ENCODE measurements around the gene BACH2.
"Not testable (repeated sequence)": the region's sequence is repeated elsewhere in the genome, so short reads cannot be mapped to it uniquely, and the experiment has no call there.

The BACH2 gene

DNA sequence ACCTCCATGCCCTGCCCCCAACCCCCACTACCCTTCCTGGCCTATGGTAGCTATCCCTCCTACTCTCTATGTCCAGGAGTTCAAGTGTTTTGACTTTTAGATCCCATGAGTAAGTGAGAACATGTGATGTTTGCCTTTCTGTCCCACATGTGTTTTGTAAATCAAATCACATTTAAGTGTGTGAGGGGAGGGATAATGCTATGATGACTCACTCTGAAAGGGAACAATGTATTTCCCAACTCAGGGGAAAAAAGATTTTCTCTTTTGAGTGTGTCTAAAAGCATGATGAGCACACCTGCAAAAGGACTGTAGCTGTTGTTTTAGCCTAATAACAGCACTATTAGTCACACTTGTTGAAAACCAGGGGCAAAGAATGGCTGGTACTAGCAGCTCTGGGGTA lies 208.6 kb downstream of the BACH2 start:
- no peak for DNase-seq

DNA sequence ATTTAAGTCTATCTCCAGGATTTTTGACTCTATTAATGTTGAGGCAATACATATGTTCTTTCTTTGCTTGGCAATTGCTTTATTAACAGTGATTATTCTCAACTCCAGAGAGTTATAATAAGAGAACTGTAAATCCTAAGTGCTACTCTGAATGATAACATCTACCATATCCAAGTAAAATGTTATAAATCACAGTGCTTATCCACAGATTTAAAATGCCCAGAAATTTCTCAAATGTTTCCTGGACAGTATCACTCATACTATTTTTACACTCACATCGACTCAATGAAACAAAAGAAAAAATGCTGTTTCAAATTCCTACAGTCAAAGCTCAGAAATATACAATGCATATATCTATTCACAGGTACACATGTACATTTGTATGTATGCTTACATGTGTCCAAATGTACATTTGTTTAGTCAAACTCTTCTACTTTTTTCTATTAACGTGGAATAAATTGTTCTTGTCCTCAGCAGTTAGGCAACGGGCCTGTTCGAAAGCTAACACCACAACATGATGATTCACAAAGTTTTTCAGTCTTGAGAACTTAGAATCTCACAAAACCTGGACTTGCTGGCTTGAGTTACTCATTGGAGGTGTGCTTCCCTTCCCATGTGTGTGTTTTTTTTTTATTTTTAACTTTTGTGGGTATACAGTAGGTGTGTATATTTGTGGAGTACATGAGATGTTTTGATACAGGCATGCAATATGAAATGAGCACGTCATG lies 209.4 kb downstream of the BACH2 start:
- DNase-seq = no peak

DNA sequence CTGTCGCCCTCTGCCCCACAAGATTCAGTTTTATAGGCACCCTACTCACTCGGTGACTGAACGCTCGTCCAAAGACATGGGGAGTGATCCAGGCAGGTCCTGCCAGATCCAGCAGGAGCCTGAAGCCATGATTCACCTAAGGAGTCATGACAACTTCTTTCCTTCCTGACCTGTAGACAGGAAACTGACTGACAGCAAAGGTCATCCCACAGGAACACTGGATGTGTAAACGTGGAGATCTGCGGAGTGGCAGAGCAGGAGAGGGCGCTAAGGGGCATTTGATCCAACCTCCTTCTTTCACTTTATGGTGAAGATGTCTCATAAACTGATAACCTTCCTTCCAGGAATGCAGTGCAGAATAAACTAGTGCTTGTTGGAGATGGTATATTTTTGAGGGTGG lies 210.1 kb downstream of the BACH2 start:
- no peak for DNase-seq

DNA sequence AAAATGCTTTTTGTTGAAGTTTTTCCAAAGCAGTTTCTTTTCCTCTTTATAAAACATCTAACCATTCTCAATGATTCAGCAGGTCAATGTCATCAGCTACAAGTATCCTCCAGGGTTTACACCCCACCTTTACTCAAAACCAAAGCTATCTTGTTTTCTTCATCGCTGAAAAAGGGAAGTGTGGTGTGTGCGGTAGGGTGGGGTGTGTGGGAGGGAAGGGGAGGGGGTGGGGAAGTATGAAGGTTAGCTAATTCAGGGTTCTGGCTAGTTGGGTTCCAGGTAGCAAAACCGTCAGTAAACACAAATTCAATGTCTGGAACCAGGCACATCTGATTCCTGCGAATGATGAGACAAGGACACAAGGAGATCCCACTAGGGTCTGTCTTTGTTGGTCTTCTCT lies 212.8 kb downstream of the BACH2 start:
- DNase-seq = no peak

DNA sequence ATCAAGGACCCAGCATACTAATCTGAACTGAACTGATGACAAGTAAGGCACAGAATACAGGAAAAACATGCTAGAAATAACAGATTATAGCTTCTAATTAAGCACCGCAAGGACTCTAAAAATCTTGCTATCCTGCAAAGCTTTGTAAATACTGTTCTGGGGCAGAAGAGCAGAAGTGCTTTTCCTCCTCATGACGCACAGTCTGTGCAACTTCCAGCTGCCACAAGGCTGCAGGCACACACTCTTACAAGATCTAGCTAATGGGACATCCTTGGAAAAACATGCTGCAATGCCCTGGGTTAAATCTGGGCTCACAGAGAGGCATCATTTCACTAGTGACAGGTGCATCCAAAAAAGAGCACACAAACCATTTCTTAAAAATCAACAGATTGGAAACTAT lies 213.8 kb downstream of the BACH2 start:
- DNase-seq = no peak

DNA sequence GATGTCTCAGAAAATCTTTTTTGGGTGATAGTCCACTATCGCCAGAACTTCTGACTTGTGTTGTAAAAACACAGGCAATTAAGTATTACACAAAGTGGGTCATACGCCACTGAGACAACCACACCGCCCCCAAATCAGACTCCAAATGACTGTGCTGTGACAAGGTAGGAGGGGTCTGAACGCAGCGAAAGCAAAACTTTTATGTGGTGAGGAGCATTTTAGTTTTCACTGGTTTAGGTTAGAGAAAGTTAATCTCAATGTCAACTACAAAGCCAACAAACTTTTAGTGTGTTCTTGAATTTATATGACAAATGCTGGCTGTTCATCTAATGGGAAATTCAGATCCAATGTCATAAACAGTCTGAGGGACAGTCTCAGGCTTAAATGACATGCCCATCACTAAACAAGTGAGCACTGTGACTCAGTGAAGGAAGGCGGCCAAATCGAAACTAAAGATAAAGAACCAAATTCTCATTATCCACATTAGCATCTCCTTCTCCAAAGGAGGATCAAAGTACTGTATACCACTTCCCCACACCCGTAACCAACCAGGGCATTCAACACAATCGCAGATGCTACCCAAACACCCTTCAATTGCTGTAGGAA lies 215.7 kb downstream of the BACH2 start:
- peak; percentile 51 for DNase-seq

DNA sequence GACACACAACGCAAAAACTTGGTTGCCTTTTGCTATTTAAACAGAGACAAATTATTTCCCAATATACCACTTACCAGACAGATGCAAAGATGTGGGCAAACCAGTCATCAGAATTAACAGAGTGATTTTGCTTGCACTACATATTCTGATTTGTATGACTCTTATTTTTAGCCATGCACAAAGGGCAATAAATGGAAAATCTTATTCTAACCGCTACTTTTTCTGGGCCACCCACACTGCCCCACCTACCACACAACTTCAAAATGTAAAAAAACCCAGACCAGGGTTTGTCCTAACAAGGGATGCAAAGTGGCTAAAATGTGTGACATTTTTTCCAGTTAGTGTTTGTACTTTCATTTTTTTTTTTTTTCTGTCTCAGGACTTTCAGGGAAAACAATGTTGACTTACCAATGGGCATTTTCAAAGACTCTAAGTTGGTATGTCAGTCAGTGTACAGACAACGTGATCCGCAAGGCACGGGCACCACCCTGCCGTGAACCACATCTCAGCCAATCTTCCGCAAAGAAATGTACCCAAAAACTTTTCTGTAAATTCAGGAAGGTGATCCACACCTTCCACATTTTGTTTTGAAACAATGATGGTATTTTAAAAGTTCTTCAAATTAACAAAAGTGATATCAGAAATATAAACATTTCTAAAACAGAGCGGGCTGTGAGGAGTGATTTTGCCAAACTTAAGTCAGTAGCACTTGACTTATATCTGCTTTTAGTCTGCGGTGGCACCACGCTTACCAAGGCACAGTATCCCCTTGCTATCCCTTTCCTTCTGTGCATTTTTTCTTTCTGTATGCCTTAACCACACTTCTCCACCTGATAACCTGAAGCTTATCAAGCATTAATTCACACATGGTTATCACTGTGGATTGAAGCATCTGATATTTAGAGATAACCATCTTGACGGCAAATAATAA lies 216.8 kb downstream of the BACH2 start:
- DNase-seq = no peak

DNA sequence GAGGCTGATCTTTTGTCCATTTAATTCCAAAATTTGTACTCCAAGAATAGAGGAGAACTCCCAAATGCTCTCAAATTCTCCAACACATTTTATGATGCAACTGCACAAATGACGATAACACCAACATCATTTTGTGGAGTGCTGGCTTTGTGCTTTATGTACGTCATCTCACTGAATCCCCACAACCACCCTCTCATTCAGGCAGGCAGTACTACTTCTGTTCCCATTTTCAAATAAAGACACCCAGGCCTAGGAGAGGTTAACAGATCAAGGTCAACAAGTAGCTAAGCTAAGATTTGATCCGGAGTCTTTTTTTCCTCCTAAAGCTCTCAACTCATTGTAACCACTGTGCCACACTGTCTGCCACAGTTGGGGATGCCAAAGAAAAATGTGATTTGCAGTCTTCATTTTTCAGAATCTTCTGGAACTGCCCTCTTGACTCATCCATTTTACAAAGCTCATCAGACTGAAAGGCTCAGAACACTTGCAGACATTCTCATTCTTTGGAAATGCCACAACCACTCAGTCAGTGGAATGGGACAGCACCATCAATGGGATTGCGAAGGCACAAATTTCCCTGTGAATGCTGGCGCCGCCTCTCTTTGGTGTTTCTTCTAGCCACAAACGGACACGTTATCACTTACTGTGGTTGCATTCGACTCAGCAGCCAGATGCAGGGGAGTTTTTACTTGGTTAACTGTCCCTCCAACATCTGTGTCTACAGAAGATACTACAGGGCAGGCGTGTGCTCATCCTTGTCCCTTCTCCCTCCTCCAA lies 217.9 kb downstream of the BACH2 start:
- no peak for DNase-seq

DNA sequence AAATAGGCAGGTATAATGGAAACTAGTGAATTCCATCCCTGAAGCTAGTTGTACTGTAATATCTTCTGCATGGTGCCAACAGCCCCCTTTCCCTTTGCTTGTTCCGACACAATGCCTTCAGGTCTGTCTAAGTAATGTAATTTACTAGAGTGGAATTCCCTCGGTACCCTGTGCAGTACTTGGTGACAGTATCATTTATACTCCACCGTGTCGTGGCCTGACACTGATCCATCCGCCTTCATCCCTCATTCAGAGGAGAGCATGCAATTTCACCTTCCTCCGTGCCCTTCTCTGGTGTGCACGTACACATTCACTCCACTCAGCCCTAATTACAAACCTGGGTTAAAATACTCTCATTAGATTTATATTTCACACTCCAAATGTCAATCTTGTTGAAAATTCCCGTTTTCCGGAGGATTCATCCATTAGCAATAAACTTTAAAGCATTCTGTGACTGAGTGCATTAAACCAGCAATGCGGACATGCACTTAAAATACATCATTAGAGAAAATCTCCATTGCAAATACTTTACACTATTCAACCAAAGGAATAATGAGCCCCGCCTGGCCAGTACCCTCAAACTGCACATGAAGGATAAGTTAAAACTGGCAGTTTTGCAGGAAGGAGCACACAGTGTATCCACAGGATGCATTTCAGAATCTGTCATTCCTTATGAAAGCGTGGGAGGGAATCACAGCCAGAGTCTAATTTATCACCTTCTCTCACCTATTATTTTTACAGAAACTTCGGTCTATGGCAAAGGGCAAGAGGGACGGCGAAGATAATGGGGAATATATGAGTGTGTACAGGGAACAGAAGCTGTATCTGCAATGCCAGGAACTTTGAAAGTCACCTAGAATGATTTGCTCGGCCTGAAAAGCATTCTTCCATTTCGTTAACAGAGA lies 219.9 kb downstream of the BACH2 start:
- no peak for DNase-seq

DNA sequence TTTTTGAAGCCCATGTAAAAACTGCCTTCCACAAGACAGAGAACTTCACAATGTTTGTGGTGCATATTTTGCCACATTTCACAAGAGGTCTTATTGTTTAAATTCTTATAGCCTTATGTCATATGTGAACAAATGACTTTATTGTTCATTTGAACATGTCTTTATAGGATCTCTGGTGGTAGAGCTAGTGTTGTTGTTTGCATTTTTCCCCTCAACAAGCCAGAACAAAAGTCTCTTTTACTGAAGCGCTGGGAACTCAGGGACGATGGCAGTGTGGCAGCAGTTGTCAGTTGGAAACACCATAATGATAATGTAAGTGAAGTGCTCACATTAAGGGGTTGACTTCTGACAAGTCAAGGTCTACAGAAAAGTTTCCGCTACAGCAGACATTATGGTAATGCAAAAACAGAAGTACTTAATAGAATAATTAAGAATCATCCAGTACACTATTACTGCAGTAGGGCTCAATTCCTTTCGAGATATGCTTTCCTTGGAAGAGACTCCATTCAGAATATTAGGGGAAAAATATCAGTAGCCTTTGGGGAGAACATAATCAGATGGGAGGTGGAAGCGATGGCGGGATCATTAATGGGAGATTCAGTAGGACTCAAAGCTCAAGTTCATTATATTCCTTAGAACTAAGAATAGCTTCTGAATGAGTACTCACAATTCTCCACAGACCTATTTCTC lies 222.3 kb downstream of the BACH2 start:
- no peak for DNase-seq

DNA sequence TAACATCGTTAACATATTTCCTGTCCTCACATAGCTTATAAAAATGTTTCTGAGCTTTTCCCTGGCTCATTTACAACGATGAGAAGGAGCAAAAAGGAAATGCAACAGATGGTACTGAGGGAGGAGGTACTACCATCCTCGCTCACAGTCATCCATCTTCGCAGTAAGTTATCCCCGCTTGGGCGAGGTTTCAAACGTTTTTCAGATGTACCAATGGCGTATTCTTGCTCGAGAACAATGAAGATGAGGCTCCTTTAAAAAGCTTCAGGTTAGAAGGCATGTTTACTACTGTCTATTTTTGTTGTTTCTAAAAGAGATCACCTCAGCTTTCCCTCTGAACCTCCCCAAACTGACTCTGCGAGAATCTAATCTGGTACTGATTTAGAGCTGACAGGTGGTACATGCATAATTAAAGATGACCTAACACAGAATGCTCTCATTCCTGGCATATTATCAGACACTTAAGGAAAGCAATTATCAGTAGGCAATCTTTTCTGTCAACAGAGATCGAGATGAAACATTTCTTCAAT lies 223.6 kb downstream of the BACH2 start:
- no peak for DNase-seq

DNA sequence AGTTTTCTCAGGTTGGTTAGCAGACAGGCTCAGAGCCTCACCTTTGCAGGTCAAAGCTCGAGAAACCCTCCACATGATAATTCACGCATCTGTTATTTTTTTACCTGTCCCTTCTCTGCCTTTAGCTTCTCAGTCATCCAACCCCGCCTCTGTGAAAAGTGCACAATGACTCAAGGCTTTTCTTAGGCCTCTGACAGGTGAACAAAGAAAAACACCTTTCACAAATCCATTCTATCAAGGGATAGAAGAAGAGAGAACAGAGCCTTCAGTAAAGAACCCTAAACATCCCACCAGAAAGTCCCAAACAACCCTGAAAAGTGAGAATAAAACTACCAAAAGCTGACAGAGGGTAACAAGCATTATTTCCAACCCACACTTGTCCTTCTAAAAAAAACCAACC lies 224.1 kb downstream of the BACH2 start:
- DNase-seq = no peak

DNA sequence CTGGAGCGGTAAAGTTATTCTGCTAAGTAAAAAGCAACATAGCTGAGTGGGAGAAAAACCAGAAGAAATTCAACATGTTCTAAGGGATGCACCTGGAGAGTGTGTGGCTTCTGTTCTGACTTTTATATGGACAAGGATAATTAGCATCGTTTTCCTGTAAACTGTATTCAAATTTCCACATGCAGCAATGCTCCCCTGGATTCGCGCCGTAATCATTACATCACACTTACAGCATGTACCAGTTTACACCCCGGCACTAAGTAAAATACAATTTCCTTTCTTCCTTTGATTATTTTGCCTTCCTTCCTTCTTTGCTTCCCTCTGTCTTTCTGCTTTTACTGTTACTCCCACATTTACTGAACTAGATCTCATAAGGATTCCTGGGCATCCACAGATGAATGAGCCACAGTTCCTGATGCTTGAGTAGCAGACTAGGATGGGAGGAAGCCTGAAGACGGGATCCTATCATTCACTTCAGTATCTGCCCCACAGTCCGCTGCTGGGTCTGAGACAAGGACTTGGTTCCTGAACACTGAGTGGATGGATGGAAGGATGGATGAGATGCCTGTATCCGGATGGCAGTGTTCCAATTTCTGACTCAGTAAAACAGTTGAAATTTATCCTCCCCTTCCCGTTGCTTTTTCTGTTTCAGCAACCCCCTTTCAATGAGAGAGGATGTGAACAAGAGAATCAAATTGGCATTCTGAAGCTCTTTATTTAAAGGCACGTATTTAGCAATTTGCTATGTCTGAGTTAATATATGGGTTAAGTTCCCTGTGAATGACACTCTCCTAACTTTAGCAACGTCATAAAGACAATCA lies 227.7 kb downstream of the BACH2 start:
- no peak for DNase-seq

DNA sequence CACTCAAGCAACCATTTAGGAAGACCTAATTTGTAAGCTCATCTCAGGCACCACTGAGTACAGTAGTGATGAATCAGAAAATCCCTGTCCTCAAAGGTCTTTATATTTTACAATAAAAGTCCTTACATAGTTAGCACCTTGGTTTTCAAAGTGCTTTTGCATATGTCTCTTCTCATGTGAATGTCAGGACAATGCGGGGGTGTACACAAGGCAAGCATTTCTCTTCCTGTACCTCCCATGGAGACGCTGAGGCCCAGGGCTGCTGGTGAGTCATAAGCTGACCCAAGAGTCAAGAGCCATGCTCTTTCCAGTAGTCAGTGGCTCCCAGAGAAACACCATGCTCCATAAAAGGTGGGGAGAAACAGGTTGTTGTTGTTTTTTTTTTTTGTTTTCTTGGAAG lies 228.4 kb downstream of the BACH2 start:
- DNase-seq = no peak

DNA sequence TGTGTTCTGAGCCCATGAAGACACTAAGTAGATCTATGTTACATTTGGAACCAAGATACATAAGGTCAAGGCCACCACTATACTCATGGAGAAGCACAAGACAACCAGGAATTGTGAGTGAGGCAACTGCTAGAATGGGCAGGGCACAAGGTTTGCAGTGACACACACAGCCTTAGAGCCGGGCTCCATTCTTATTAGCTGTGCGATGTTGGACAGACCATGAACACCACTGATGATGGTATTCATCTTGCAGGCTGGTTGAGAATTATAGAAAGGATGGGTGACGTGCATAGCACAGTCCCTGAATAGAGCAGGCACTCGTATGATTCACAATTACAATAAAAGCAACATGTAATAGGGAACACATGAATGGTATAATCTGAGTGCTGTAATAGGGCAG lies 229.9 kb downstream of the BACH2 start:
- DNase-seq = no peak

DNA sequence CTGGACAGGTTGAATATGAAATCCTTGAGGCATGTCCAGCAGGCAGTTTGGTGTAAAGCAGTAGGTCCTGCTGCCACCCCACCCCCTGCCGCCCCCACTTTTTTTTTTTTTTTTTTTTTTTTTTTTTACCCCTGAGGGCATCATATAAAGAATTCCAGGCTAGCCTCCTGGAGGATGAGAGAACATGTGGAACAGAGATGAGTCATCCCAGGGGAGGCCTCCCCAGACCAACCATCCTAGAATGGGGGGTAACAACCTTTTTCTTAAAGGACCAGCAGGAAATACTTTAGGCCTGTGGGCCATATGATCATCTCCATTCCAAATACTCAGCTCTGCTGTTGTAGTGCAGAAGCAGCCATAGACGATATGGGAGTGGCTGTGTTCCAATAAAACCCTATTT lies 231.5 kb downstream of the BACH2 start:
- DNase-seq = no peak

DNA sequence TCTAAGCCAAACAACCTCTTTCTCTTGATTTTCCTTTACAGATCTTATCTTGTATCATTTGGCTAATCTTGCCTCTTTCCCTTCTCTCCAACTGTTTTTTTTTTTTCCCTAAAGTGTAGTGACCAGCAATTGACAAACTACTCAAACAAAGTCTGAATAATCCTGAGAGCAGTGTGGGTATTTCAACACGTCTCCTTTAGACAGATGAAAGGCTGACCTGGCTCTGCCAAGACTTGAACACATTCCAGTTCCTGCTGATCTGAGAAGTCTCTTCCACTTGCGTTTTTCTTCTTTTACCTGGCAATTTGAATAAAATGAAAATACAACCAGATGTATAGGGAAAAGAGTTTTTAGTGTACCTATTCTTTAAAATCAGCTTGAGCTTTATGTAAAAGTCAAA lies 234.0 kb downstream of the BACH2 start:
- DNase-seq = no peak

DNA sequence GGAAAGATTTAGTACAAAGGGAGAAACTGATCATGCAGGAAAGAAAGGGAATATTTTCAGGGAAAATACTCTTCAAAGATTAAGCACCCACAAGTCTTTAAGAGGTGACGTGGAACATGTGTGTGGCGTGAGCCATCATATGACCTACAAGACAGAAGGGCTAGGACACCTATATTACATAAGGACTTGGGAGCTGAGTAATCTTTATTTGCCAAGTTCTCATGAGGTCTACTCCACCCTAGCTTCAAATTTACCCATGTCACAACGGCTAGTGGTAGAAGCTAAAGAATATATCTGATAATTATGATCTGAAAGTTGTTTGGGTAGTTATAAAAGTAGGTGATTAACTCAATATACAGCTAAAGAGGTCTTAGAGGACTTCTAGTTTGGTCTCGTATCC lies 234.6 kb downstream of the BACH2 start:
- DNase-seq = no peak

DNA sequence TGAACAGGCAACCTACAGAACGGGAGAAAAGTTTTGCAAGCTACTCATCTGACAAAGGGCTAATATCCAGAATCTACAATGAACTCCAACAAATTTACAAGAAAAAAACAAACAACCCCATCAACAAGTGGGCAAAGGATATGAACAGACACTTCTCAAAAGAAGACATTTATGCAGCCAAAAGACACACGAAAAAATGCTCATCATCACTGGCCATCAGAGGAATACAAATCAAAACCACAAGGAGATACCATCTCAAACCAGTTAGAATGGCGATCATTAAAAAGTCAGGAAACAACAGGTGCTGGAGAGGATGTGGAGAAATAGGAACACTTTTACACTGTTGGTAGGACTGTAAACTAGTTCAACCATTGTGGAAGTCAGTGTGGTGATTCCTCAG lies 237.5 kb downstream of the BACH2 start:
- not testable (repeated sequence) for DNase-seq

DNA sequence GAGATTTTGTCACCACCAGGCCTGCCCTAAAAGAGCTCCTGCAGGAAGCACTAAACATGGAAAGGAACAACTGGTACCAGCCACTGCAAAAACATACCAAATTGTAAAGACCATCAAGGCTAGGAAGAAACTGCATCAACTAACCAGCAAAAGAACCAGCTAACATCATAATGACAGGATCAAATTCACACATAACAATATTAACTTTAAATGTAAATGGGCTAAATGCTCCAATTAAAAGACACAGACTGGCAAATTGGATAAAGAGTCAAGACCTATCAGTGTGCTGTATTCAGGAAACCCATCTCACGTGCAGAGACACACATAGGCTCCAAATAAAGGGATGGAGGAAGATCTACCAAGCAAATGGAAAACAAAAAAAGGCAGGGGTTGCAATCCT lies 240.7 kb downstream of the BACH2 start:
- DNase-seq = not testable (repeated sequence)
